HT-29 (cell line): ENCODE measurements around the gene LIN7B. TPM values are rescaled to one million over a fixed set of nuclear protein-coding genes. Genes with fewer than 3 reads are reported as not detected.
A peak's percentile ranks its signal among the peaks of the same experiment; 100 is the strongest.

Experiments
- DNase-seq: peaks from one replicate; pipeline ENCODE4 v3.0.0-alpha.2; 2015; ENCODE audit warnings: low spot score
- small RNA-seq: library from RNA; depleted of rRNA; stranded (forward); fragments of <200 nt; gene quantifications from one replicate; pipeline ENCODE3, GENCODE V24; 2014
- total RNA-seq: library from RNA; depleted of rRNA; stranded (reverse); fragments of >200 nt; shearing (Covaris generic); gene quantifications from 2 replicates; pipeline ENCODE4 v1.2.3, GENCODE V29; 2014; rRNA removed

LIN7B gene
- total RNA-seq, 1 experiment from 2014 or later: 12.0 TPM

DNA sequence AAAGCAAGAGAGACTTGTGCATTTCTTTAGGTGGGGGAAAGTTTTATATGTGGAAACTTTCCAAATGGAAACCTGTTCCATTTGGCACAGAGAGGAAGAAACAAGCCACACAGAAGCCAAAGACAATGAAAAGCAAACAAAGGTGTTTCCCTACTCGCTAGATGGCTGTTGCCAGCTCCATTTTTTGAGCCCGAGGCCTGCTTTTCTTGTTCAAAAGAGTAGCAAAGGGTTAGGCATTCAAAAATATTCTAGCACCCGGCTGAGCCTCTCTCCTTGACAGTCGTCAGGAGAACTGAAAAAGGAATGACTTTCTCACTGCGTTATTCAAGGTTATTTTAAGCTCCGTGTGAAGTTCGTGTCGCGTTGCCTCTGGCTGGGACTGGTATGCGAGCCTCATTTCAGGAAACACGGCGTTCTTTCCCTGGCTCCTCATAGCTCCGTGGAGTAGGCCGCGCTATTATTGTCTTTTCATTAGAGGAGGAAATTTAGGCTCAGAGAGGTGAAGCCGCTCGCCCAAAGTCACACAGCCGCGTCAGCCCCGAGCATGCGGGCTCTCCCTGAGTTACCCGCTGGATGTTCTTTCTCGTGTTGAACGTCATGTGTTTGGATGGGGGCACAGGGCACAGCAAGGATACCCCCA lies 51.1 kb downstream of the LIN7B start:
- peak; percentile 49 for DNase-seq

DNA sequence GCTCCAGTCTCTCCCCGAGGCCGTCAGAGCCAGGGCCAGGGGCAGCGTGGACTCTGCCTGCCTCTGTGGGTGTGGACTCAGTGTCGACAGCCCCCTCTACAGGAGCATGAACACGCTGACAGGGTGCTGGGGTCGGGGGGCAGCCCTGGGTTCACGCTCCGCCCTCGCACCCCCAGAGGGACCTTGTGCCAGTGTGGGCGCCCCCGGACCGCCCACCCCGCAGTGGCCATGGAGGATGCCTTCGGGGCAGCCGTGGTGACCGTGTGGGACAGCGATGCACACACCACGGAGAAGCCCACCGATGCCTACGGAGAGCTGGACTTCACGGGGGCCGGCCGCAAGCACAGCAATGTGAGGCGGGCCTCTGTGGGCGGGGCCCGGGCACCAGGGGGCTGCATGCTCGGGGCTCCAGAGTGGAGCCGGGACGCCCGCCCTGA lies 51.7 kb downstream of the LIN7B start:
- DNase-seq: no peak

DNA sequence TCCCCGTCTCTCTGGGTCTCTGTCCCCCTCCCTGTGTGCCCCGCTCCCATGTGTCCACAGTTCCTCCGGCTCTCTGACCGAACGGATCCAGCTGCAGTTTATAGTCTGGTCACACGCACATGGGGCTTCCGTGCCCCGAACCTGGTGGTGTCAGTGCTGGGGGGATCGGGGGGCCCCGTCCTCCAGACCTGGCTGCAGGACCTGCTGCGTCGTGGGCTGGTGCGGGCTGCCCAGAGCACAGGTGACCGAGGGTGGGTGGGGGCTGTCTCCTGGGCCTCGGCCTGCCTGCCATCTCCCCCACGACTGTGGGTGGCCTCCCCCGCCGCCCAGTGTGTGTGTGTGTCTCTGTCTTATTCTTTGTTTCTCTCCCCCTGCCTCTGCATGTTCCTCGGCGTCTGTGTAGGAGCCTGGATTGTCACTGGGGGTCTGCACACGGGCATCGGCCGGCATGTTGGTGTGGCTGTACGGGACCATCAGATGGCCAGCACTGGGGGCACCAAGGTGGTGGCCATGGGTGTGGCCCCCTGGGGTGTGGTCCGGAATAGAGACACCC lies 53.8 kb downstream of the LIN7B start:
- no peak for DNase-seq

Small RNA genes lying within 50 kb of the gene (small RNA-seq; reads per million reads assigned to genes)
- not detected for gene RN7SL708P

Other genes starting within 250 kb of the LIN7B start
- gene PLEKHA4, start 245.8 kb upstream of the LIN7B start, total RNA-seq: 3.9 and 5.4 TPM in 2 replicates
- gene PPP1R15A, start 241.9 kb upstream of the LIN7B start, total RNA-seq: 152 and 165 TPM in 2 replicates
- not detected in 2 replicates for gene TULP2, start 215.6 kb upstream of the LIN7B start, total RNA-seq
- 160 and 185 TPM in 2 replicates for gene NUCB1, start 214.1 kb upstream of the LIN7B start, total RNA-seq
- gene DHDH, start 180.7 kb upstream of the LIN7B start, total RNA-seq: 0.10 and 0.42 TPM in 2 replicates
- 185 and 213 TPM in 2 replicates for gene BAX, start 159.5 kb upstream of the LIN7B start, total RNA-seq
- 5,979 and 6,365 TPM in 2 replicates for gene FTL, start 149.1 kb upstream of the LIN7B start, total RNA-seq
- gene GYS1, start 121.1 kb upstream of the LIN7B start, total RNA-seq: 67.1 and 71.5 TPM in 2 replicates
- 562 and 566 TPM in 2 replicates for gene RUVBL2, start 120.5 kb upstream of the LIN7B start, total RNA-seq
- not detected in 2 replicates for gene LHB, start 97.3 kb upstream of the LIN7B start, total RNA-seq
- gene CGB3, start 90.0 kb upstream of the LIN7B start, total RNA-seq: not detected in 2 replicates
- gene CGB2, start 82.5 kb upstream of the LIN7B start, total RNA-seq: not detected in 2 replicates
- 1.5 TPM in 1 of 2 replicates, not detected in the other for gene CGB1, start 77.5 kb upstream of the LIN7B start, total RNA-seq
- not detected in 2 replicates for gene CGB5, start 70.5 kb upstream of the LIN7B start, total RNA-seq
- gene CGB8, start 65.3 kb upstream of the LIN7B start, total RNA-seq: not detected in 2 replicates
- not detected in 2 replicates for gene CGB7, start 56.6 kb upstream of the LIN7B start, total RNA-seq
- gene NTF4, start 49.6 kb upstream of the LIN7B start, total RNA-seq: 0.29 TPM in 1 of 2 replicates, not detected in the other
- not detected in 2 replicates for gene KCNA7, start 41.7 kb upstream of the LIN7B start, total RNA-seq
- 994 and 1,107 TPM in 2 replicates for gene SNRNP70, start 28.9 kb upstream of the LIN7B start, total RNA-seq
- 5.9 and 6.0 TPM in 2 replicates for gene C19orf73, start 4.8 kb downstream of the LIN7B start, total RNA-seq
- 22.9 and 30.1 TPM in 2 replicates for gene PPFIA3, start 5.2 kb downstream of the LIN7B start, total RNA-seq
- gene HRC, start 41.0 kb downstream of the LIN7B start, total RNA-seq: 0.08 TPM in 1 of 2 replicates, not detected in the other
- 28.7 and 33.7 TPM in 2 replicates for gene TRPM4, start 43.4 kb downstream of the LIN7B start, total RNA-seq
- 0.26 TPM in 1 of 2 replicates, not detected in the other for gene SLC6A16, start 210.8 kb downstream of the LIN7B start, total RNA-seq
- not detected in 2 replicates for gene CD37, start 221.0 kb downstream of the LIN7B start, total RNA-seq
- gene TEAD2, start 248.0 kb downstream of the LIN7B start, total RNA-seq: 27.2 and 28.6 TPM in 2 replicates
- 0.18 and 0.53 TPM in 2 replicates for gene DKKL1, start 249.5 kb downstream of the LIN7B start, total RNA-seq